Measurements from ENCODE around the gene KBTBD13. TPM values are rescaled to one million over a fixed set of nuclear protein-coding genes. Genes with fewer than 3 reads are reported as not detected.

The KBTBD13 gene
- 1 to 10 TPM in 1 of 2 donors, under 1 TPM in 1; 0.63 to 3.1 TPM for total RNA-seq

DNA sequence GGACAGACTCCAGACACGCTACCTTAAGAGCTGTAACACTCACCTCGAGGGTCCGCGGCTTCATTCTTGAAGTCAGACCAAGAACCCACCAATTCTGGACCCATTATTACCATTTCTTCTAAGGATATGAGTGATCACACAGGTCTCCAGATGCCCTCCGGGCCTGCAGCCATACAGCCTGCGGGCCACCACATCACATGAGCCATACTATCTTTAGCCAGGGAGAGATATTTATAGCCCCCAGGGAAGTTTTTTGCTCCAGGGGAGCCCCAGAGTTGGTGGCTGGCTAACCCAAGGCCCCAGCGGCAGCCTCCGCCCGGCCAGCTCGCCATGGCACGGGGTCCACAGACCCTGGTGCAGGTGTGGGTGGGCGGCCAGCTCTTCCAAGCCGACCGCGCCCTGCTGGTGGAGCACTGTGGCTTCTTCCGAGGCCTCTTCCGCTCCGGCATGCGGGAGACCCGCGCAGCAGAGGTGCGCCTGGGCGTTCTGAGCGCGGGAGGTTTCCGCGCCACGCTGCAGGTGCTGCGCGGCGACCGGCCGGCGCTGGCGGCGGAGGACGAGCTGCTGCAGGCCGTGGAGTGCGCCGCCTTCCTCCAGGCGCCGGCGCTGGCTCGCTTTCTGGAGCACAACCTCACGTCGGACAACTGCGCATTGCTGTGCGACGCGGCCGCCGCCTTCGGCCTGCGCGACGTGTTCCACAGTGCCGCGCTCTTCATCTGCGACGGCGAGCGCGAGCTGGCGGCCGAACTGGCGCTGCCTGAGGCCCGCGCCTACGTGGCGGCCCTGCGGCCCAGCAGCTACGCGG is at the start of gene KBTBD13:
KBTBD13 (plus strand) TSS at position 261 of the 805 bp plus-strand sequence; CDS start at position 331, 70 bp downstream.
- no peaks in the 10 kb centered on the region for H3K9me3 ChIP-seq
- peaks cover 32 to 81% of the 10 kb centered on the region in 2 donors for H3K4me1 ChIP-seq (ENCODE audit: control insufficient read depth in 1 of 2, low read depth in 2 of 2)
- peak within 1 kb of the TSS; percentile 80 to 91 for H3K27ac ChIP-seq
- H3K27me3 ChIP-seq (replicated peaks; ENCODE audit: insufficient read depth): no peaks in the 10 kb centered on the region
- H3K4me3 ChIP-seq: peak within 1 kb of the TSS; percentile 29
- DNase-seq (ENCODE audit: low spot score): no peak
- ATAC-seq (ENCODE audit: insufficient number of reproducible peaks, low FRiP score, low read depth): no peak
- H3K36me3 ChIP-seq: no peaks in the 10 kb centered on the region
- no peak for TF ChIP-seq CTCF (IDR thresholded peaks at IDR 0.05)

DNA sequence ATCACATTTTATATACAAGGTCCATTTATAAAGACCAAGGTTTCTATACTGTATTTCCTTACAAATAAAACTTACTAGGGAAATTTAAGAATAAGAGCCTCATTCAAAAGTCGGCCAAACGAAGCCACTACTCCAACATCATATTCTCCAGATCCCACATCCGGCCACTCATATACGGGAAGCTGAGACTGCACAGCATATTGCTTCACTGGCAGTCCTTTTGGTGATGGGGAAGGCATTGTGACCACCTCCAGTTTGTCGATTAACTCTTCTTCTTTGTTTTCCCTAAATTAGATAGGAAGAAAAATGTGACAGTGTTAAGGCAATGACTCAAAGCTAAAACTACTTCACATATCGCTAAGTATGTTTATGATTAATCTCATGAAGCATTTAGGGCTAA is 49.8 kb upstream of the KBTBD13 start:
- Histone ChIP-seq H3K4me3 (no peak overlapping the region), H3K36me3 (peaks cover 5% of the 10 kb centered on the region), H3K27me3 (replicated peaks; ENCODE audit: insufficient read depth) (no peaks in the 10 kb centered on the region), H3K9me3 (no peaks in the 10 kb centered on the region), H3K27ac (no peak overlapping the region), H3K4me1 (ENCODE audit: control insufficient read depth in 1 of 2, low read depth in 2 of 2) (peaks cover 8 to 12% of the 10 kb centered on the region in 2 donors)
- ATAC-seq (ENCODE audit: insufficient number of reproducible peaks, low FRiP score, low read depth): no peak
- no peak for DNase-seq (ENCODE audit: low spot score)
- TF ChIP-seq CTCF (IDR thresholded peaks at IDR 0.05): no peak

DNA sequence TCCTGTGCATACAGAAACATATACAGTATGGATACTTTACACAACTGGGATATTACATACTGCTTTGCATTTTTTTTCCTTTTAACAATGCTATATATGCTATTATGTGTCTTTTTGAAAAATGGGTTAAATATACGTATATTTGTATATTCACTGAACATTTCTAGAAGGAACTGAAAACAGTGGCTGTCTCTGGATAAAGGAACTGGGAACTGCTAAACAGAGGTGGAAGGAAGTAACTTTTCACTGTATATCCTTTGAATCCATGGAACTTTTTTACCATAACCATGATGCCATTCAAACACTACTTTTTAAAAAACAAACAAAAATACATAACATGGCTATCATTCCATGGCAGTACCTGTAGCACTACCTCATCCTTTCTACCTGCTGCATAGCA is 49.0 kb upstream of the KBTBD13 start:
- DNase-seq (ENCODE audit: low spot score) (no peak), ATAC-seq (ENCODE audit: insufficient number of reproducible peaks, low FRiP score, low read depth) (no peak)
- Histone ChIP-seq H3K36me3 (peaks cover 5% of the 10 kb centered on the region), H3K27ac (no peak overlapping the region), H3K4me3 (no peak overlapping the region), H3K9me3 (no peaks in the 10 kb centered on the region), H3K4me1 (ENCODE audit: control insufficient read depth in 1 of 2, low read depth in 2 of 2) (peaks cover 8 to 12% of the 10 kb centered on the region in 2 donors), H3K27me3 (replicated peaks; ENCODE audit: insufficient read depth) (no peaks in the 10 kb centered on the region)
- TF ChIP-seq CTCF (IDR thresholded peaks at IDR 0.05): no peak

GRCh38 chr15:65028338-65028737 is 48.2 kb upstream of the KBTBD13 start:
- peak overlapping the region; percentile 98 for H3K4me3 ChIP-seq
- DNase-seq (ENCODE audit: low spot score) (no peak), ATAC-seq (ENCODE audit: insufficient number of reproducible peaks, low FRiP score, low read depth) (no peak)
- H3K4me1 ChIP-seq (ENCODE audit: control insufficient read depth in 1 of 2, low read depth in 2 of 2): peaks cover 8 to 16% of the 10 kb centered on the region in 2 donors
- no peak overlapping the region for H3K27ac ChIP-seq
- H3K36me3 ChIP-seq: peaks cover 5% of the 10 kb centered on the region
- TF ChIP-seq CTCF (IDR thresholded peaks at IDR 0.05): no peak
- H3K9me3 ChIP-seq: no peaks in the 10 kb centered on the region
- H3K27me3 ChIP-seq (replicated peaks; ENCODE audit: insufficient read depth): no peaks in the 10 kb centered on the region

- peak within 1 kb of the TSS; percentile 60 for H3K27ac ChIP-seq
- peaks cover 11 to 24% of the 10 kb centered on the region in 2 donors for H3K4me1 ChIP-seq (ENCODE audit: control insufficient read depth in 1 of 2, low read depth in 2 of 2)
- no peaks in the 10 kb centered on the region for H3K9me3 ChIP-seq
- peak; percentile 84 for DNase-seq (ENCODE audit: low spot score)
- TF ChIP-seq CTCF (IDR thresholded peaks at IDR 0.05): peak; percentile 9
- H3K36me3 ChIP-seq: no peaks in the 10 kb centered on the region
- ATAC-seq (ENCODE audit: insufficient number of reproducible peaks, low FRiP score, low read depth): peak; percentile 77
- H3K27me3 ChIP-seq (replicated peaks; ENCODE audit: insufficient read depth): no peaks in the 10 kb centered on the region
- H3K4me3 ChIP-seq: peak within 1 kb of the TSS; percentile 98
Observed at GRCh38 chr15:65028921-65029735, 47.4 kb upstream of the KBTBD13 start, which contains the start of gene MTFMT. Gene MTFMT (minus strand): TSS chr15:65029639. CDS start chr15:65029613, 26 bp downstream.

All from thoracic aorta (tissue), 2 donors.